Measurements from ENCODE around the gene CDH5. TPM values are rescaled to one million over a fixed set of nuclear protein-coding genes. Genes with fewer than 3 reads are reported as not detected.

The CDH5 gene
- total and polyA plus RNA-seq, 2 of the 13 experiments (the other 11 are each of a cell fraction or from before 2014, with no cell fraction given) = 0.71 to 1.1 TPM

DNA sequence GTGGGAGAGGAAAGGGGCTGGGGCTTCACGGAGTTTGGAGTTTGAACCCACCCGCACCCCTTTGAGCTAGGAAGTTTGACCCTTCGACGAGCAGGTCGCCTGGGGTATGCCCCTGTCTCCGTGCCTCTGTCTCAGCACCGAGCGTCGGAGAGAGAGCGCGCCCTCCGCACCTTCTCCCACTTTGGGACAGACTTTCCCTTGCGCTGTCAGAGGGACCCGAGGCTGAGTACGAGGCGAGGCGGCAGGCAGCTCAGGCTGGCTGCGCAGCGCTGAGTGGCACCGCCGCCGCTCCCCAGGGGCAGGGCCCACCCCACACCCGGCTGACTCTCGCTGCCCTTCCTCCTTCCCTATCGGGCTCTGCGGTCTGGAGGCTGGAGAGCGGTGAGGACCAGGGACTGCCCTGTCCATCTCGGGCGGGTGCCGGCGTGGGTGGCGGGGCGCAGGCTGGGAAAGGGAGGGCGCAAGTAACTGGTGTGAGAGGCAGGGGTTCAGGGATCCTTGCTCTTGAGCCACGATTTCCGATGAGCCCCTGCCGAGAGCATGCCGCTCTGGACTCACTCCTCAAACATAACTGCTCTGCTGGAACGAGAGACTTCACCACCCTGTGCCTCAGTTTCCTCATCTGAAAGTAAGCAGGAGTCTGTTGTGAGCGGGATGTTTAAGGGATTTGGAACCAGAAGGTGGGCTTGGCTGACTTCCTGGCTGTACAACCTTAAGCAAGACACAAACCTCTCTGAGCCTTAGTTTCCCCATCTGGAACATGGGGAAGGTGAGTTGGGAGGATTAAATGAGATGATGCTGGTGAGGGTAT, 61.6 kb downstream of the CDH5 start (continued):
- TF ChIP-seq, protein P1, sequence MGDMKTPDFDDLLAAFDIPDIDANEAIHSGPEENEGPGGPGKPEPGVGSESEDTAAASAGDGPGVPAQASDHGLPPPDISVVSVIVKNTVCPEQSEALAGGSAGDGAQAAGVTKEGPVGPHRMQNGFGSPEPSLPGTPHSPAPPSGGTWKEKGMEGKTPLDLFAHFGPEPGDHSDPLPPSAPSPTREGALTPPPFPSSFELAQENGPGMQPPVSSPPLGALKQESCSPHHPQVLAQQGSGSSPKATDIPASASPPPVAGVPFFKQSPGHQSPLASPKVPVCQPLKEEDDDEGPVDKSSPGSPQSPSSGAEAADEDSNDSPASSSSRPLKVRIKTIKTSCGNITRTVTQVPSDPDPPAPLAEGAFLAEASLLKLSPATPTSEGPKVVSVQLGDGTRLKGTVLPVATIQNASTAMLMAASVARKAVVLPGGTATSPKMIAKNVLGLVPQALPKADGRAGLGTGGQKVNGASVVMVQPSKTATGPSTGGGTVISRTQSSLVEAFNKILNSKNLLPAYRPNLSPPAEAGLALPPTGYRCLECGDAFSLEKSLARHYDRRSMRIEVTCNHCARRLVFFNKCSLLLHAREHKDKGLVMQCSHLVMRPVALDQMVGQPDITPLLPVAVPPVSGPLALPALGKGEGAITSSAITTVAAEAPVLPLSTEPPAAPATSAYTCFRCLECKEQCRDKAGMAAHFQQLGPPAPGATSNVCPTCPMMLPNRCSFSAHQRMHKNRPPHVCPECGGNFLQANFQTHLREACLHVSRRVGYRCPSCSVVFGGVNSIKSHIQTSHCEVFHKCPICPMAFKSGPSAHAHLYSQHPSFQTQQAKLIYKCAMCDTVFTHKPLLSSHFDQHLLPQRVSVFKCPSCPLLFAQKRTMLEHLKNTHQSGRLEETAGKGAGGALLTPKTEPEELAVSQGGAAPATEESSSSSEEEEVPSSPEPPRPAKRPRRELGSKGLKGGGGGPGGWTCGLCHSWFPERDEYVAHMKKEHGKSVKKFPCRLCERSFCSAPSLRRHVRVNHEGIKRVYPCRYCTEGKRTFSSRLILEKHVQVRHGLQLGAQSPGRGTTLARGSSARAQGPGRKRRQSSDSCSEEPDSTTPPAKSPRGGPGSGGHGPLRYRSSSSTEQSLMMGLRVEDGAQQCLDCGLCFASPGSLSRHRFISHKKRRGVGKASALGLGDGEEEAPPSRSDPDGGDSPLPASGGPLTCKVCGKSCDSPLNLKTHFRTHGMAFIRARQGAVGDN (CRISPR knock-in tag; IDR thresholded peaks at IDR 0.05) = peak; percentile 64
- TF ChIP-seq ZNF598 (CRISPR knock-in tag; IDR thresholded peaks at IDR 0.05; ENCODE audit: borderline replicate concordance) = peak; percentile 60; the same call in 1 of the 2 replicates
- TF ChIP-seq ZNF160 (CRISPR knock-in tag; IDR thresholded peaks at IDR 0.05) = no peak
- TF ChIP-seq MTF2 (CRISPR knock-in tag; IDR thresholded peaks at IDR 0.05; ENCODE audit: borderline replicate concordance) = peak; percentile 95
- 0 out of 2 replicates have a peak, but pooled peaks have one; percentile 71 for TF ChIP-seq ZNF550 (CRISPR knock-in tag; IDR thresholded peaks at IDR 0.05; ENCODE audit: borderline replicate concordance)
- TF ChIP-seq ESRRA (CRISPR knock-in tag; IDR thresholded peaks at IDR 0.05; ENCODE audit: low read depth) = no peak
- TF ChIP-seq, protein P2, sequence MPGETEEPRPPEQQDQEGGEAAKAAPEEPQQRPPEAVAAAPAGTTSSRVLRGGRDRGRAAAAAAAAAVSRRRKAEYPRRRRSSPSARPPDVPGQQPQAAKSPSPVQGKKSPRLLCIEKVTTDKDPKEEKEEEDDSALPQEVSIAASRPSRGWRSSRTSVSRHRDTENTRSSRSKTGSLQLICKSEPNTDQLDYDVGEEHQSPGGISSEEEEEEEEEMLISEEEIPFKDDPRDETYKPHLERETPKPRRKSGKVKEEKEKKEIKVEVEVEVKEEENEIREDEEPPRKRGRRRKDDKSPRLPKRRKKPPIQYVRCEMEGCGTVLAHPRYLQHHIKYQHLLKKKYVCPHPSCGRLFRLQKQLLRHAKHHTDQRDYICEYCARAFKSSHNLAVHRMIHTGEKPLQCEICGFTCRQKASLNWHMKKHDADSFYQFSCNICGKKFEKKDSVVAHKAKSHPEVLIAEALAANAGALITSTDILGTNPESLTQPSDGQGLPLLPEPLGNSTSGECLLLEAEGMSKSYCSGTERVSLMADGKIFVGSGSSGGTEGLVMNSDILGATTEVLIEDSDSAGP (CRISPR knock-in tag; IDR thresholded peaks at IDR 0.05; ENCODE audit: borderline replicate concordance) = peak; percentile 27; the same call in 1 of the 2 replicates
- TF ChIP-seq, protein P3, sequence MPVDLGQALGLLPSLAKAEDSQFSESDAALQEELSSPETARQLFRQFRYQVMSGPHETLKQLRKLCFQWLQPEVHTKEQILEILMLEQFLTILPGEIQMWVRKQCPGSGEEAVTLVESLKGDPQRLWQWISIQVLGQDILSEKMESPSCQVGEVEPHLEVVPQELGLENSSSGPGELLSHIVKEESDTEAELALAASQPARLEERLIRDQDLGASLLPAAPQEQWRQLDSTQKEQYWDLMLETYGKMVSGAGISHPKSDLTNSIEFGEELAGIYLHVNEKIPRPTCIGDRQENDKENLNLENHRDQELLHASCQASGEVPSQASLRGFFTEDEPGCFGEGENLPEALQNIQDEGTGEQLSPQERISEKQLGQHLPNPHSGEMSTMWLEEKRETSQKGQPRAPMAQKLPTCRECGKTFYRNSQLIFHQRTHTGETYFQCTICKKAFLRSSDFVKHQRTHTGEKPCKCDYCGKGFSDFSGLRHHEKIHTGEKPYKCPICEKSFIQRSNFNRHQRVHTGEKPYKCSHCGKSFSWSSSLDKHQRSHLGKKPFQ (CRISPR knock-in tag; IDR thresholded peaks at IDR 0.05; ENCODE audit: insufficient replicate concordance) = no peak
- TF ChIP-seq ZNF333 (CRISPR knock-in tag; IDR thresholded peaks at IDR 0.05; ENCODE audit: borderline replicate concordance) = peak; percentile 71; the same call in 1 of the 2 replicates
- TF ChIP-seq SOX6 (IDR thresholded peaks at IDR 0.05) = no peak
- TF ChIP-seq SOX6 (CRISPR knock-in tag; IDR thresholded peaks at IDR 0.05) = 0 out of 2 replicates have a peak, but pooled peaks have one; percentile 31
- peak; percentile 80 for TF ChIP-seq ZNF274 (CRISPR knock-in tag; IDR thresholded peaks at IDR 0.05)
- TF ChIP-seq, protein P4, sequence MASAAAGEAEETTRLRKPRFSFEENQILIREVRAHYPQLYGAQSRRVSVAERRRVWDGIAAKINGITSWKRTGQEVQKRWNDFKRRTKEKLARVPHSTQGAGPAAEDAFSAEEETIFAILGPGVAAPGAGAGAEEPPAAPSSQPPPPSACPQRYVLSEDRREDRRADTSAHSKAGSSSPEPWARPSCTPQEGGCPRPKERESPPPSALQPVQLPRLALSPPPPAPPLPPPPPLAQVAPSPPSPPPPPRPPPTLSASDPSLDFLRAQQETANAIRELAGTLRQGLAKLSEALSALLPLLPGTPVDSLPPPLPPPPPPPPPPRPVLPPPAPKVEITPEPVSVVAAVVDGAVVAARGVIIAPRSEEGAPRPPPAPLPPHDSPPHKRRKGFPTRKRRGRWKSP (CRISPR knock-in tag; IDR thresholded peaks at IDR 0.05) = peak; percentile 53; the same call in 1 of the 2 replicates
- TF ChIP-seq, protein P5, sequence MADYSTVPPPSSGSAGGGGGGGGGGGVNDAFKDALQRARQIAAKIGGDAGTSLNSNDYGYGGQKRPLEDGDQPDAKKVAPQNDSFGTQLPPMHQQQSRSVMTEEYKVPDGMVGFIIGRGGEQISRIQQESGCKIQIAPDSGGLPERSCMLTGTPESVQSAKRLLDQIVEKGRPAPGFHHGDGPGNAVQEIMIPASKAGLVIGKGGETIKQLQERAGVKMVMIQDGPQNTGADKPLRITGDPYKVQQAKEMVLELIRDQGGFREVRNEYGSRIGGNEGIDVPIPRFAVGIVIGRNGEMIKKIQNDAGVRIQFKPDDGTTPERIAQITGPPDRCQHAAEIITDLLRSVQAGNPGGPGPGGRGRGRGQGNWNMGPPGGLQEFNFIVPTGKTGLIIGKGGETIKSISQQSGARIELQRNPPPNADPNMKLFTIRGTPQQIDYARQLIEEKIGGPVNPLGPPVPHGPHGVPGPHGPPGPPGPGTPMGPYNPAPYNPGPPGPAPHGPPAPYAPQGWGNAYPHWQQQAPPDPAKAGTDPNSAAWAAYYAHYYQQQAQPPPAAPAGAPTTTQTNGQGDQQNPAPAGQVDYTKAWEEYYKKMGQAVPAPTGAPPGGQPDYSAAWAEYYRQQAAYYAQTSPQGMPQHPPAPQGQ (CRISPR knock-in tag; IDR thresholded peaks at IDR 0.05; ENCODE audit: borderline replicate concordance) = 0 out of 2 replicates have a peak, but pooled peaks have one; percentile 23
- TF ChIP-seq, protein P6, sequence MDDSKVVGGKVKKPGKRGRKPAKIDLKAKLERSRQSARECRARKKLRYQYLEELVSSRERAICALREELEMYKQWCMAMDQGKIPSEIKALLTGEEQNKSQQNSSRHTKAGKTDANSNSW (CRISPR knock-in tag; IDR thresholded peaks at IDR 0.05; ENCODE audit: borderline replicate concordance) = peak; percentile 55; the same call in 1 of the 2 replicates
- 0 out of 2 replicates have a peak, but pooled peaks have one; percentile 32 for TF ChIP-seq ZNF768 (CRISPR knock-in tag; IDR thresholded peaks at IDR 0.05)

All from HepG2 (cell line).